Neural crest cell (in vitro differentiated cells): ENCODE measurements around the gene ATP5PD. TPM values are rescaled to one million over a fixed set of nuclear protein-coding genes. Genes with fewer than 3 reads are reported as not detected.
A peak's percentile ranks its signal among the peaks of the same experiment; 100 is the strongest.
"Not testable (repeated sequence)": the region's sequence is repeated elsewhere in the genome, so short reads cannot be mapped to it uniquely, and the experiment has no call there.

Source experiments
- DNase-seq: peaks from one replicate; pipeline ENCODE4 v3.0.0; 2021; ENCODE audit warnings: low read depth, mixed read lengths, low spot score
- H3K27ac Mint-ChIP-seq: one replicate; pipeline ENCODE4 v1.8.0; 2021; ENCODE audit warnings: mild to moderate bottlenecking, mixed read lengths; ENCODE audit not compliant: unreplicated experiment
- H3K27me3 Mint-ChIP-seq: 2 replicates; pipeline ENCODE4 v1.8.0; 2021; ENCODE audit warnings: low read depth, mild to moderate bottlenecking, mixed read lengths
- H3K36me3 Mint-ChIP-seq: 2 replicates; pipeline ENCODE4 v1.8.0; 2021; ENCODE audit warnings: low read depth, mild to moderate bottlenecking, mixed read lengths
- H3K4me1 Mint-ChIP-seq: 2 replicates; pipeline ENCODE4 v1.8.0; 2021; ENCODE audit warnings: mixed read lengths
- H3K4me3 Mint-ChIP-seq: one replicate; pipeline ENCODE4 v1.8.0; 2021; ENCODE audit warnings: mild to moderate bottlenecking, mixed read lengths
- H3K9me3 Mint-ChIP-seq: 2 replicates; pipeline ENCODE4 v1.8.0; 2021; ENCODE audit warnings: mixed read lengths
- total RNA-seq: library from RNA; stranded (reverse); gene quantifications from 2 replicates; pipeline ENCODE4 v1.2.1, GENCODE V29; 2021
- TF ChIP-seq, protein P1 (sequence below): fragments of 200-600 bp; sonication (generic); conservative IDR thresholded peaks from 2 replicates; pipeline ENCODE4 v1.5.0; 2021; ENCODE audit warnings: antibody characterized with exemption, mild to moderate bottlenecking

The ATP5PD gene
- total RNA-seq, 1 donor from 2014 or later: 198 TPM

DNA sequence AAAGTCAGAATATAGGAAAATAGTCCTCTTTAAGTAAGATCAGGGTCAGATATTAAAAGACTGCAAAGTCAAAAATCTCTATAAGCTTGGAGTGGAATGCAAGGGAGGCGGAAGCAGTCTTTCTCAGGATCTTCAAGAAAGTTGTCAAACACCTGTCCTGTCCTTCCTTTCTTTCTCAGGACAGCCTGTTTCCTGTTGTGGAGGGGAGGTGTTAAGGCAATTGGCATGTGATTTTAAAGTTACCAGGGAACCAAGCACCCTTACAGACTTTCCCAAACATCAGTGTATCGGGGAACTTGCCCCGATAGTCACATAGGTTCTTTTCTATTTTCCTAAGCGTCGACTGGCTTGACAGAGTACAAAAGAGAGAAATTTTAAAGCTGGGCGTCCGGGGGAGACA, 2.1 kb downstream of the ATP5PD start:
- H3K36me3 Mint-ChIP-seq: peaks cover 3% of the 10 kb centered on the region
- TF ChIP-seq, protein P1, sequence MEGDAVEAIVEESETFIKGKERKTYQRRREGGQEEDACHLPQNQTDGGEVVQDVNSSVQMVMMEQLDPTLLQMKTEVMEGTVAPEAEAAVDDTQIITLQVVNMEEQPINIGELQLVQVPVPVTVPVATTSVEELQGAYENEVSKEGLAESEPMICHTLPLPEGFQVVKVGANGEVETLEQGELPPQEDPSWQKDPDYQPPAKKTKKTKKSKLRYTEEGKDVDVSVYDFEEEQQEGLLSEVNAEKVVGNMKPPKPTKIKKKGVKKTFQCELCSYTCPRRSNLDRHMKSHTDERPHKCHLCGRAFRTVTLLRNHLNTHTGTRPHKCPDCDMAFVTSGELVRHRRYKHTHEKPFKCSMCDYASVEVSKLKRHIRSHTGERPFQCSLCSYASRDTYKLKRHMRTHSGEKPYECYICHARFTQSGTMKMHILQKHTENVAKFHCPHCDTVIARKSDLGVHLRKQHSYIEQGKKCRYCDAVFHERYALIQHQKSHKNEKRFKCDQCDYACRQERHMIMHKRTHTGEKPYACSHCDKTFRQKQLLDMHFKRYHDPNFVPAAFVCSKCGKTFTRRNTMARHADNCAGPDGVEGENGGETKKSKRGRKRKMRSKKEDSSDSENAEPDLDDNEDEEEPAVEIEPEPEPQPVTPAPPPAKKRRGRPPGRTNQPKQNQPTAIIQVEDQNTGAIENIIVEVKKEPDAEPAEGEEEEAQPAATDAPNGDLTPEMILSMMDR: no peak
- H3K9me3 Mint-ChIP-seq: no peaks in the 10 kb centered on the region
- DNase-seq: no peak
- no peak overlapping the region for H3K27ac Mint-ChIP-seq
- H3K4me3 Mint-ChIP-seq: peak overlapping the region; percentile 99
- no peaks in the 10 kb centered on the region for H3K27me3 Mint-ChIP-seq
- H3K4me1 Mint-ChIP-seq: peaks cover 41% of the 10 kb centered on the region

DNA sequence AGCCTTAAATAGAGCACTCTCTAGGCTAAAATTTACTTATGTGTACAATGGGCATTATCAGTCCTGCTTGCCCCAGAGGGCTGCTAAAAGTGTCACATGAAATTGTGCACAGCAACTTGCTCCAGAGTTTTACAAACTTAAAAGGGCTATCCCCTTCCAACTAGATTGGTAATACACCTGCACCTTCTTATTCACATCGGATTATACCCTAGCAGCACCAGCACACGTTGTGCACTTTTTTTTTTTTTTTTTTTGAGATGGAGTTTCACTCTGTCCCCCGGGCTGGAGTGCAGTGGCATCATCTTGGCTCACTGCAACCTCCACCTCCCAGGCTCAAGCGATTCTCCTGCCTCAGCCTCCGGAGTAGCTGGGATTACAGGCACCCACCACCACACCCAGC, 3.0 kb downstream of the ATP5PD start:
- not testable (repeated sequence) for H3K27me3 Mint-ChIP-seq, H3K9me3 Mint-ChIP-seq, H3K36me3 Mint-ChIP-seq, H3K27ac Mint-ChIP-seq, DNase-seq
- Mint-ChIP-seq H3K4me3 (peak overlapping the region; percentile 57), H3K4me1 (peaks cover 35% of the 10 kb centered on the region)

DNA sequence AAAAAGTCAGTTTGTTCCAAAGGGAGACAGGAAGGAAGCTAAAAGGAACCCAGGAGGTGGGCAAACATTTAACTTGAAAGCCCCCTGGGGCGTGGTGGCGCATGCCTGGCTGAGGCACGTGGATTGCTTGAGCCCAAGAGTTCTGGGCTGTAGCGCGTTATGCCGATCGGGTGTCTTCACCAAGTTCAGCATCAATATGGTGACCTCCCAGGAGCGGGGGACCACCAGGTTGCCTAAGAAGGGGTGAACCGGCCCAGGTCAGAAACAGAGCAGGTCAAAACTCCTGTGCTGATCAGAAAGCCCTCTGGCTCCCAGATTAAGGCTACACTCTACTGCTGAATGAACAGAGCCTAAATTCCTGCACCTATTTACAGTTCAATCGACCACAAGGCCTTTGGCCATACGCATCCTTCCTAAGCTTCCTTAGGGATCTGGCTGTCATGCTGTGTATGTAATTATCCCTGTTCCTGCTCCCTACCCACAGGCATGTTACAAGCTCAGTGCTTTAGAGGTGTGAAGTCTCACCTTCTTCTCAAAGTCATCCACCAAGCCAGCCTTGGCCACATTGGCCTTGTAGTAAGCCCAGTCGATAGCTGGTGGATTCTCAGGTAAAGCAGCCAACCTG, 5.0 kb downstream of the ATP5PD start:
- Mint-ChIP-seq H3K27ac (no peak overlapping the region), H3K4me3 (peak overlapping the region; percentile 38), H3K36me3 (peaks cover 3% of the 10 kb centered on the region)

DNA sequence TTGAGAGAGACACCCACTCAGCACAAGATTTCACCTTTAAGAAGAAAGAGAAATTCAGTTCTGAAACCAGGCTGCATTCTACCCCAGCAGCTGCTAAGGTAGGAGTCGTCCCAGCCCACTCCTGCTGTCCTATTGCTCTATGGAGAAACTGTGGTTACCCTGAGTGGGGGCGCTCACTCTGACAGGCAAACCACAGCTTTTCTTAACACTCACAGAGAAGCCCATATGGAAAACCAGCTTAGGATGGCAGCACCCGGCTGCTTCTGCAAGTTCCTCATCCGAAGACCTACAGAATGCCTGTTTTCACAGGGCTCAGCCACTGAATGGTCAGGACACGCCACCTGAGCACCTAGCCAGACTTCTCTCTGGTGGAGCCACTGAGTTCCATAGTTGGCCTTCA, 7.5 kb downstream of the ATP5PD start:
- H3K27me3 Mint-ChIP-seq: peaks cover 13% of the 10 kb centered on the region
- H3K4me3 Mint-ChIP-seq: no peak overlapping the region
- peaks cover 3% of the 10 kb centered on the region for H3K9me3 Mint-ChIP-seq
- DNase-seq: no peak
- H3K4me1 Mint-ChIP-seq: peaks cover 20% of the 10 kb centered on the region
- no peak overlapping the region for H3K27ac Mint-ChIP-seq
- H3K36me3 Mint-ChIP-seq: peaks cover 6% of the 10 kb centered on the region
- TF ChIP-seq, protein P1: no peak

More for the DNA sequence above, 5.0 kb downstream of the ATP5PD start:
- no peaks in the 10 kb centered on the region for H3K27me3 Mint-ChIP-seq
- no peaks in the 10 kb centered on the region for H3K9me3 Mint-ChIP-seq
- peaks cover 23% of the 10 kb centered on the region for H3K4me1 Mint-ChIP-seq
- TF ChIP-seq, protein P1: no peak
- DNase-seq: no peak

DNA sequence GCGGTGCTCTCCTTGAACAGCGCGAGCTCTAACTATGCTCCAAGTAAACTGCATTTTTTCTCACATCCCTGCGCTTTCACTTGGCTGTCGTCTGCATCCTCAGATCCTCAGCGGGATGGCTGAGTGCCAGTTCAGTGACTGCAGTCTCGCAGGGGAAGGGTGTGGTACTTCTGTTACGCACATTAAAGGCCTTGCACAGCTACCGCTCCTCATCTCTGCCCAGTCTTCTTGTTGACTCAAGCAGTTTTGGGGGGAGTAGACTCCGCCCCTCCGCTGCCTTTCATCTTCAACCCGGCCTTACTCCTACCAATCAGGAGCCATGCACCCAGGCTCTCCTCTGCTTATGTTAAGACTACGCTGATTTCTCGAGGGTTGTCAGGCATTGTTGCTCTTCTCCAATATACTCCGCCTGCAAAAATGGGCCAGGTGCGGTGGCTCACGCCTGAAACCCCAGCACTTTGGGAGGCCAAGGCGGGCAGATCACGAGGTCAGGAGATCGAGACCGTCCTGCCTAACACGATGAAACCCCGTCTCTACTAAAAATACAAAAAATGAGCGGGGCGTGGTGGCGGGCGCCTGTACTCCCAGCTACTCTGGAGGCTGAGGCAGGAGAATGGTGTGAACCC, 10.0 kb downstream of the ATP5PD start:
- no peak for DNase-seq
- Mint-ChIP-seq H3K27me3 (peaks cover 31% of the 10 kb centered on the region), H3K4me3 (peak overlapping the region; percentile 69), H3K9me3 (peaks cover 5% of the 10 kb centered on the region), H3K4me1 (peaks cover 35% of the 10 kb centered on the region), H3K36me3 (peaks cover 6% of the 10 kb centered on the region), H3K27ac (no peak overlapping the region)
- TF ChIP-seq, protein P1: no peak

DNA sequence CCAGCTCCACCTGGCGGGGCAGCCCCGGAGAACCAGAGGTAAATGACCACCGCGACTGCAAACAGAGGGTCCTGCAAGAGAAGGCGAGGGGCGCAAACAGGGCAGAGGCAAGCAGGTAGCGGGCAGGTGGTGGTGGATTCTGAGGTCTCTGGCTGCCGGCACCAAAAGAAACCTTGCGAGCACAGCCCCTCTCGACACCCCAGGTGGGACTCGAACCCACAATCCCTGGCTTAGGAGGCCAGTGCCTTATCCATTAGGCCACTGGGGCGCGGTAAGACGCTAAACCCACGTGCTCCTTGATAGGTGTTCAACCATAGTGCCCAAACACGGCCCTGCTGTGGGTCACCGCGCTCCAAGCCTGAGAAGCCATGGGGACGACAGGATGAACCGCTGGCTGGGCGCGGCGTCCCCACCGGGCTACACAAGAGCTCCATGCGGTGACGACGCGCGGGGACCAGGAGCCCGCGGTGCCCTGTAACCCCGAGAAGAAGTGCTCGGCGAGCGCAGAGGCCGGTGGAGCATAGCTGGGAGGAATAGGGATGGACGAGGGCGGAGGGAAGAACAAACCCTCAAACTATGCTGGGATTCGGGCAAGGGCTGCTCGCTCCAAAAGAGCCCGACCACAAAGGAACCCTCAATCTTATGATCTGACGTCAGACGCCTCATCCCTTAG, 12.4 kb downstream of the ATP5PD start:
- TF ChIP-seq, protein P1: peak; percentile 48
- H3K36me3 Mint-ChIP-seq: peaks cover 8% of the 10 kb centered on the region
- H3K4me3 Mint-ChIP-seq: peak overlapping the region; percentile 100
- H3K4me1 Mint-ChIP-seq: peaks cover 35% of the 10 kb centered on the region
- DNase-seq: peak; percentile 93
- H3K27ac Mint-ChIP-seq: peak overlapping the region; percentile 100
- peaks cover 42% of the 10 kb centered on the region for H3K27me3 Mint-ChIP-seq
- H3K9me3 Mint-ChIP-seq: peaks cover 11% of the 10 kb centered on the region
